Transverse colon (tissue), 3 donors: ENCODE measurements around the gene RPTOR.

Experiments
- EP300 ChIP-seq: sonication (generic); formaldehyde crosslinking; IDR thresholded peaks from one replicate; pipeline ENCODE4 v1.6.1; 2017; ENCODE audit warnings: antibody characterized with exemption, low read depth
- POLR2A ChIP-seq: fragments of 450-650 bp; IDR thresholded peaks from one replicate; pipeline ENCODE4 v1.6.1; 2016; ENCODE audit warnings: antibody characterized with exemption, mild to moderate bottlenecking, moderate library complexity
- POLR2AphosphoS5 ChIP-seq, 3 donors: sonication (generic); formaldehyde crosslinking; IDR thresholded peaks; one replicate each; pipeline ENCODE4 v1.6.1; 2016; ENCODE audit warnings: antibody characterized with exemption in 3 of 3

GRCh38 chr17:80625627-80626026 lies 81.0 kb downstream of the RPTOR start:
- TF ChIP-seq EP300 (no peak), POLR2A (no peak), POLR2AphosphoS5 (IDR thresholded peaks at IDR 0.05) (no peak)
